K562 (cell line): ENCODE data around the gene TGFB1I1. TPM values are rescaled to one million over a fixed set of nuclear protein-coding genes. Genes with fewer than 3 reads are reported as not detected.

Experiments
- ATAC-seq: fragments of 200-7000 bp; cut with Tn5 transposase; 3 replicates; pipeline ENCODE4 v1.9.1; 2020; ENCODE audit warnings: moderate library complexity
- BruUV-seq: library from RNA; stranded (reverse); fragments of 400-500 nt; replicated peaks from 2 replicates; lab custom pipeline; 2021; lab: Mats Ljungman, UMichigan
- CTCF ChIA-PET: fragments of 300-600 bp; formaldehyde crosslinking; extraction: SDS; loops from one replicate; lab custom pipeline; 2021; ENCODE audit warnings: low intra/inter-chr PET ratio; lab: Yijun Ruan, JAX
- POLR2A ChIA-PET: fragments of 300-600, 350-650 bp; sonication (Branson Sonifier 250); formaldehyde crosslinking; extraction: SDS; loops from one replicate; lab custom pipeline; 2021; ENCODE audit warnings: antibody characterized with exemption, inconsistent platforms; lab: Yijun Ruan, JAX
- DNase-seq, 4 experiments: peaks; one replicate each; pipeline versions ENCODE4 v3.0.0 to v3.0.0-alpha.2; 2011 to 2018; ENCODE audit warnings: low spot score in 3 of 4, mixed read lengths in 3 of 4; ENCODE audit errors: extremely low read depth in 1 of 4
- FAIRE-seq: peaks from 2 replicates; lab custom pipeline; 2011; peaks lifted over from hg19 to GRCh38; lab: Jason Lieb, UNC
- H2AFZ ChIP-seq: 2 replicates; pipeline ENCODE4 v1.6.0; 2011; ENCODE audit warnings: low read depth, low read length, control low read depth, inconsistent platforms
- H3K27ac ChIP-seq: fragments of 200-600 bp; 3 replicates; pipeline ENCODE4 v1.8.0; 2011; ENCODE audit warnings: low read depth, mild to moderate bottlenecking, control low read depth, inconsistent platforms, low read length, moderate library complexity, mixed read lengths; ENCODE audit errors: extremely low read depth
- H3K27me3 ChIP-seq, 2 experiments: fragments of 300-600 bp in 1 of 2; 2 replicates in 1 of 2; 3 replicates in 1 of 2; pipeline versions ENCODE4 v1.6.0 to v1.8.0; 2011; ENCODE audit warnings: inconsistent platforms in 2 of 2, low read length in 2 of 2, mild to moderate bottlenecking in 1 of 2, mixed read lengths in 1 of 2, moderate library complexity in 1 of 2; ENCODE audit not compliant: control insufficient read depth in 2 of 2, insufficient read depth in 2 of 2
- H3K36me3 ChIP-seq: fragments of 300-600 bp; 3 replicates; pipeline ENCODE4 v1.8.0; 2011; ENCODE audit warnings: mild to moderate bottlenecking, low read length, inconsistent platforms; ENCODE audit not compliant: control insufficient read depth, insufficient read depth
- H3K4me1 ChIP-seq, 2 experiments: fragments of 200-600 bp in 1 of 2; replicated peaks in 1 of 2; 2 replicates in 1 of 2; 3 replicates in 1 of 2; pipeline versions ENCODE4 v1.5.1 to v1.8.0; 2011; ENCODE audit warnings: inconsistent platforms in 2 of 2, low read length in 2 of 2, mild to moderate bottlenecking in 1 of 2, mixed read lengths in 1 of 2, moderate library complexity in 1 of 2; ENCODE audit not compliant: control insufficient read depth in 2 of 2, insufficient read depth in 2 of 2
- H3K4me2 ChIP-seq: 2 replicates; pipeline ENCODE4 v1.6.1; 2011; ENCODE audit warnings: low read length, control low read depth, inconsistent platforms, mixed read lengths; ENCODE audit not compliant: insufficient read depth
- H3K4me3 ChIP-seq: fragments of 200-600 bp; sonication (generic), shearing (Covaris generic); 2 replicates; pipeline ENCODE4 v1.5.1; 2016; ENCODE audit warnings: control low read depth, inconsistent platforms
- H3K79me2 ChIP-seq: fragments of 200-600 bp; 3 replicates; pipeline ENCODE4 v1.8.0; 2011; ENCODE audit warnings: low read length, inconsistent platforms; ENCODE audit not compliant: control insufficient read depth, insufficient read depth
- H3K9ac ChIP-seq, 2 experiments: 2 replicates each; pipeline versions ENCODE4 v1.6.0 to v1.6.1; 2011; ENCODE audit warnings: low read depth in 2 of 2, low read length in 2 of 2, control low read depth in 1 of 2, inconsistent platforms in 1 of 2, mild to moderate bottlenecking in 1 of 2, mixed read lengths in 1 of 2; ENCODE audit not compliant: insufficient read depth in 1 of 2
- H3K9me1 ChIP-seq: one replicate; pipeline ENCODE4 v1.6.0; 2011; ENCODE audit warnings: inconsistent platforms, mild to moderate bottlenecking, low read length, moderate library complexity; ENCODE audit not compliant: control insufficient read depth, insufficient read depth
- H3K9me3 ChIP-seq: replicated peaks from 2 replicates; pipeline ENCODE4 v1.5.1; 2011; ENCODE audit warnings: low read depth, low read length, inconsistent platforms; ENCODE audit not compliant: control insufficient read depth, insufficient read depth
- H4K20me1 ChIP-seq: replicated peaks from 2 replicates; pipeline ENCODE4 v1.6.1; 2011; ENCODE audit warnings: low read length, inconsistent platforms, mixed read lengths; ENCODE audit not compliant: control insufficient read depth, insufficient read depth
- TSHZ1 ChIP-seq: fragments of 250-450 bp; sonication (Bioruptor Pico); IDR thresholded peaks from 2 replicates; pipeline ENCODE4 v1.4.0; 2020; ENCODE audit warnings: mild to moderate bottlenecking, moderate library complexity
- ZNF174 ChIP-seq: fragments of 250-450 bp; sonication (Bioruptor Pico); IDR thresholded peaks from 2 replicates; pipeline ENCODE4 v1.4.0; 2020; ENCODE audit warnings: mild to moderate bottlenecking
- WGBS: fragments of 100-300 bp; shearing (Covaris generic); methylation state at CpG from one replicate; pipeline ENCODE4 v1.1.6; 2016; ENCODE audit warnings: low coverage, mixed read lengths; ENCODE audit not compliant: insufficient coverage; ENCODE audit errors: missing lambda C conversion rate; 5-methylcytosine and 5-hydroxymethylcytosine counted together
- in situ Hi-C: fragments of 300-500 bp; cut with MboI; formaldehyde crosslinking; loops from 4 replicates; pipeline ENCODE4 v1.15.0; 2018; ENCODE audit warnings: inconsistent platforms, mixed read lengths
- intact Hi-C: fragments of 100-400 bp; cut with micrococcal nuclease; formaldehyde crosslinking; loops from 2 replicates; pipeline ENCODE4 v1.14.2; 2022
- polyA plus RNA-seq, 8 experiments: library from polyadenylated mRNA; depleted of rRNA in 4 of 8; stranded (reverse) in 5 of 8; unstranded in 3 of 8; fragments of >200 nt; fragmentation: Nextera tagmentation in 2 of 8; fragmentation: Illumina TruSeq in 1 of 8; extraction: Ambion mirVana in 2 of 8; extraction: Trizol in 1 of 8; gene quantifications; 2 replicates each; pipeline versions ENCODE4 v1.2.1 to v1.2.3, GENCODE V29; 2011 to 2014; ENCODE audit warnings: inconsistent platforms in 1 of 8, missing spikeins in 1 of 8
- total RNA-seq, 7 experiments: library from RNA; depleted of rRNA in 6 of 7; stranded (reverse); fragments of >200 nt in 6 of 7; fragmentation: Illumina TruSeq in 2 of 7; extraction: Trizol in 2 of 7; gene quantifications; 2 replicates each; pipeline versions ENCODE4 v1.2.1 to v1.2.3, GENCODE V29; 2011 to 2021; ENCODE audit warnings: low replicate concordance in 1 of 7
- TF ChIP-seq, protein P1 (sequence below), 3 experiments: fragments of 200-800 bp in 1 of 3; fragments of 250-450 bp in 1 of 3; fragments of 450-650 bp in 1 of 3; sonication (Bioruptor Pico) in 1 of 3; sonication (Bioruptor generic) in 1 of 3; formaldehyde crosslinking in 1 of 3; IDR thresholded peaks; 2 replicates each; pipeline versions ENCODE4 v1.6.1 to v1.8.0; 2016 to 2022; ENCODE audit warnings: mild to moderate bottlenecking in 2 of 3, missing genetic modification characterization in 2 of 3, missing compliant biosample characterization in 1 of 3, moderate library complexity in 1 of 3

TGFB1I1 gene
- total and polyA plus RNA-seq, 9 of the 15 experiments (the other 6 are each of a cell fraction or from before 2014, with no cell fraction given): 0.04 to 0.91 (median 0.19) TPM

GRCh38 chr16:31479751-31480150, 7.8 kb downstream of the TGFB1I1 start:
- CTCF ChIA-PET: no interaction called here
- POLR2A ChIA-PET: interaction anchor here (0.7 kb wide), 1 partner anchor 14 kb away, joined by 4 read pairs; no protein-coding TSS in a partner anchor

More at GRCh38 chr16:31479751-31480150, 7.8 kb downstream of the TGFB1I1 start:
- Histone ChIP-seq H3K27ac (no peak overlapping the region), H3K36me3 (no peaks in the 10 kb centered on the region), H3K9ac (no peak overlapping the region), H3K27me3 (no peaks in the 10 kb centered on the region), H3K4me1 (peaks cover 30 to 48% of the 10 kb centered on the region in 2 experiments), H4K20me1 (no peaks in the 10 kb centered on the region), H3K9me1 (no peaks in the 10 kb centered on the region), H3K9me3 (no peaks in the 10 kb centered on the region), H3K4me3 (no peak overlapping the region), H3K79me2 (no peaks in the 10 kb centered on the region), H3K4me2 (no peak overlapping the region), H2AFZ (no peak overlapping the region)
- FAIRE-seq (no peak), ATAC-seq (no peak), DNase-seq (no peak)
- TF ChIP-seq ZNF174 (CRISPR knock-in tag): no peak
- TF ChIP-seq, protein P1, sequence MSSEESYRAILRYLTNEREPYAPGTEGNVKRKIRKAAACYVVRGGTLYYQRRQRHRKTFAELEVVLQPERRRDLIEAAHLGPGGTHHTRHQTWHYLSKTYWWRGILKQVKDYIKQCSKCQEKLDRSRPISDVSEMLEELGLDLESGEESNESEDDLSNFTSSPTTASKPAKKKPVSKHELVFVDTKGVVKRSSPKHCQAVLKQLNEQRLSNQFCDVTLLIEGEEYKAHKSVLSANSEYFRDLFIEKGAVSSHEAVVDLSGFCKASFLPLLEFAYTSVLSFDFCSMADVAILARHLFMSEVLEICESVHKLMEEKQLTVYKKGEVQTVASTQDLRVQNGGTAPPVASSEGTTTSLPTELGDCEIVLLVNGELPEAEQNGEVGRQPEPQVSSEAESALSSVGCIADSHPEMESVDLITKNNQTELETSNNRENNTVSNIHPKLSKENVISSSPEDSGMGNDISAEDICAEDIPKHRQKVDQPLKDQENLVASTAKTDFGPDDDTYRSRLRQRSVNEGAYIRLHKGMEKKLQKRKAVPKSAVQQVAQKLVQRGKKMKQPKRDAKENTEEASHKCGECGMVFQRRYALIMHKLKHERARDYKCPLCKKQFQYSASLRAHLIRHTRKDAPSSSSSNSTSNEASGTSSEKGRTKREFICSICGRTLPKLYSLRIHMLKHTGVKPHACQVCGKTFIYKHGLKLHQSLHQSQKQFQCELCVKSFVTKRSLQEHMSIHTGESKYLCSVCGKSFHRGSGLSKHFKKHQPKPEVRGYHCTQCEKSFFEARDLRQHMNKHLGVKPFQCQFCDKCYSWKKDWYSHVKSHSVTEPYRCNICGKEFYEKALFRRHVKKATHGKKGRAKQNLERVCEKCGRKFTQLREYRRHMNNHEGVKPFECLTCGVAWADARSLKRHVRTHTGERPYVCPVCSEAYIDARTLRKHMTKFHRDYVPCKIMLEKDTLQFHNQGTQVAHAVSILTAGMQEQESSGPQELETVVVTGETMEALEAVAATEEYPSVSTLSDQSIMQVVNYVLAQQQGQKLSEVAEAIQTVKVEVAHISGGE (CRISPR knock-in tag; IDR thresholded peaks at IDR 0.05): no peak
- no peak for TF ChIP-seq TSHZ1
- intact Hi-C loops (no loop called here), in situ Hi-C loops (no loop called here)
- 86% methylated on average over 9 of the region's 9 CpGs for WGBS
- no TSS peak for BruUV-seq
